ENCODE results near the gene GTPBP6. TPM values are rescaled to one million over a fixed set of nuclear protein-coding genes. Genes with fewer than 3 reads are reported as not detected.

The GTPBP6 gene
- total and polyA plus RNA-seq, 2 donors (not counting 3 experiments of a cell fraction or from before 2014, with no cell fraction given), result 39.1 to 63.5 TPM

- CTCF ChIA-PET, result no interaction called here
- Histone ChIP-seq H3K79me2 (ENCODE audit: control insufficient read depth, insufficient read depth, low read length) (no peaks in the 10 kb centered on the region), H3K4me1 (ENCODE audit: control insufficient read depth, extremely low read depth, insufficient read depth, low read length) (peaks cover 11% of the 10 kb centered on the region)
Observed at GRCh38 chrX:361231-362145, 42.9 kb upstream of the GTPBP6 start.

More at GRCh38 chrX:361231-362145, 42.9 kb upstream of the GTPBP6 start:
- H3K27ac ChIP-seq (ENCODE audit: insufficient read depth, low read depth, low read length), result no peak overlapping the region
- no peak for DNase-seq (ENCODE audit: low read depth, low spot score)
- H3K36me3 ChIP-seq (ENCODE audit: control insufficient read depth in 2 of 2, extremely low read depth in 1 of 2, insufficient read depth in 2 of 2, low read length in 2 of 2), result peaks cover 0 to 3% of the 10 kb centered on the region in 2 experiments
- H2AFZ ChIP-seq (ENCODE audit: low read depth, low read length), result no peak overlapping the region
- no peaks in the 10 kb centered on the region for H3K9me3 ChIP-seq (replicated peaks; ENCODE audit: control insufficient read depth, insufficient read depth, low read length)
- TF ChIP-seq GATA2 (IDR thresholded peaks at IDR 0.05; ENCODE audit: insufficient read depth, insufficient read length, low read depth, low read length) (no peak), MYC (IDR thresholded peaks at IDR 0.05; ENCODE audit: low read depth, low read length) (no peak), POLR2AphosphoS5 (IDR thresholded peaks at IDR 0.05; ENCODE audit: insufficient read depth, low read depth, low read length) (no peak), CTCF (IDR thresholded peaks at IDR 0.05; ENCODE audit: extremely low read depth in 1 of 2, insufficient read depth in 1 of 2, low read depth in 1 of 2, low read length in 2 of 2) (no peak), EZH2 (IDR thresholded peaks at IDR 0.05; ENCODE audit: borderline replicate concordance, low read depth, low read length, severe bottlenecking) (no peak), JUN (IDR thresholded peaks at IDR 0.05; ENCODE audit: borderline replicate concordance, insufficient read depth, insufficient read length, low read depth) (no peak), MAX (IDR thresholded peaks at IDR 0.05; ENCODE audit: insufficient read depth, insufficient read length) (no peak), FOS (IDR thresholded peaks at IDR 0.05; ENCODE audit: borderline replicate concordance, insufficient read depth, low read length) (no peak), POLR2A (IDR thresholded peaks at IDR 0.05; ENCODE audit: low read depth, low read length) (no peak)
- BruUV-seq (replicated peaks), result no TSS peak
- H4K20me1 ChIP-seq (replicated peaks; ENCODE audit: control insufficient read depth, extremely low read depth, insufficient read depth, low read length), result no peaks in the 10 kb centered on the region
- no peak overlapping the region for H3K4me3 ChIP-seq (replicated peaks in 1 of 3; ENCODE audit: insufficient read depth in 1 of 3, low read depth in 1 of 3, low read length in 3 of 3)
- H3K27me3 ChIP-seq (ENCODE audit: control insufficient read depth in 2 of 2, insufficient read depth in 2 of 2, low read length in 2 of 2), result no peaks in the 10 kb centered on the region
- no peaks in the 10 kb centered on the region for H3K9me1 ChIP-seq (replicated peaks; ENCODE audit: control insufficient read depth, extremely low read depth, insufficient read depth, low read length)
- FAIRE-seq, result no peak
- dilution Hi-C loops (cut with MboI; ENCODE audit: extremely low pct_ligation_motif_present, low sequenced_read_pairs), result no loop called here
- POLR2A ChIA-PET, result no interaction called here
- no peak overlapping the region for H3K4me2 ChIP-seq (ENCODE audit: insufficient read depth, low read length)
- intact Hi-C loops (cut with micrococcal nuclease), result no loop called here
- no peak overlapping the region for H3K9ac ChIP-seq (replicated peaks; ENCODE audit: extremely low read depth, insufficient read depth, low read length)
